ENCODE data around the gene MARF1. TPM values are rescaled to one million over a fixed set of nuclear protein-coding genes. Genes with fewer than 3 reads are reported as not detected.
"Not testable (repeated sequence)": the region's sequence is repeated elsewhere in the genome, so short reads cannot be mapped to it uniquely, and the experiment has no call there.

The MARF1 gene
- total RNA-seq, 8 experiments from 2014 or later, result 14.4 to 49.9 (median 23.2) TPM

DNA sequence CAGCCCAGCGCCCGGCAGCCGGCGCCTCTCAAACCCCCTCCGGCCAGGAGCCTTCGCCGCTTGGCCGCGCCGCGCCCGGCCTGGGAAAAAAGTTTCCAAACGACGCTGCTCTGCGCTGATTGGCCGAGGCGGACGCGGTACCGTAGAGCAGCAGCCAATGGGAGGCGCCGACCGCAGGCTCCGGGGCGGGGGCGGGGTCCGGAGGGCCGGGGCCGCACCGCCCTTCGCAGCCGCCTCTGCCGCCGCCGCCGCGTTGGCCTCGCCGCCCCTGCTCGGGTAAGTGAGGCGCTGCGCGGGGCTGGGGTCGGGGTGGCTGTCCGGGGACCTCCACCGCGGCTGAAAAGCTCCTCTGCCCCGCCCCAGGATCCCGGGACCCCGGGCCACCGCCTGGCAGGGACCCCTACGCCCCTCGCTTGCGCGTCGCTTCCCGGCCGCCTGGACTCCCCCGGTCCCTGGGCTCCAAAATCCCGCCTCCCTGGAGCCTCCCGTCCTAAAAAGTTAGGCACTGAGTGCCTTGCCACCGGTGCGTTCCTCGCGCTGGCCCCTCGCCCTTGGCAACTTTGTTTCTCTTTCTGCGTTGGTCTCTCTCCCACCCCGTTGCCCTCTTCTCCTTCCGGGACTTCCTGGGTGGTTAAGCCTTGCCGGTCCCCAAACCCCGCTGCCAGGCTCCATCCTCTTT is 7.2 kb upstream of the MARF1 start, which contains the start of gene NDE1:
TSS of gene NDE1 (plus strand) at position 227 of the 679 bp plus-strand sequence. CDS start 14,534 bp downstream, outside the sequence.
- H3K4me1 ChIP-seq (replicated peaks in 1 of 2), result peaks cover 0 to 2% of the 10 kb centered on the region in 2 donors
- peak; percentile 94 to 99 (median 98) for ATAC-seq (replicated peaks in 6 of 8)
- H3K4me3 ChIP-seq, result peak within 1 kb of the TSS; percentile 52 to 82 (median 61)
- peak within 1 kb of the TSS in 1 of 2 donors; percentile 56 for H3K27ac ChIP-seq
- WGBS, 10 experiments, result 0 to 6% (median 0%) methylated on average over 1 to 6 of the region's 71 CpGs; no CpG with 5 or more reads in 6 of the 10 experiments
- in situ Hi-C loops (cut with MboI; ENCODE audit: low pct_unique_long_range_greater_than_20kb in 2 of 9, low sequenced_read_pairs in 9 of 9, unreplicated experiment in 9 of 9), result loop anchor here in 1 of 9 experiments (25.0 kb wide), 1 partner anchor 112 kb away; no protein-coding TSS in a partner anchor

DNA sequence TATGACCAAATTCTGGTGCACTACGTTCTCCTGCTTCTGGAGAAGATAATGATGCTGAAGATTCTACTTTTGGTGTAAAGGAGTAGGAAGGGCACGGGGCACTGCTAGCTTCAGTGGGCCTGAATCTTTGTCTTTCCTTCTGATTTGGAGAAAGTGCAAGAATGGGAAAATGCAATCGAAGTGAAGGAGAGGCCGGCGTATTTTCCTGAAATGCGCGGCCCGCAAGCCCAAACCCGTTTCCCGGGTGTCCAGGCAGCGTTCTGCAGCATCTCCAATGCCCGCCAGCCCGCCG is 6.7 kb upstream of the MARF1 start:
- H3K4me3 ChIP-seq, result peak overlapping the region; percentile 52 to 82 (median 61)
- peak in 2 of 8 experiments; percentile 2 to 10 for ATAC-seq (replicated peaks in 6 of 8)
- no peak overlapping the region for H3K27ac ChIP-seq
- WGBS, 10 experiments, result 0 to 5% (median 0%) methylated on average over 1 to 5 of the region's 14 CpGs; no CpG with 5 or more reads in 7 of the 10 experiments
- peaks cover 0 to 2% of the 10 kb centered on the region in 2 donors for H3K4me1 ChIP-seq (replicated peaks in 1 of 2)
- in situ Hi-C loops (cut with MboI; ENCODE audit: low pct_unique_long_range_greater_than_20kb in 2 of 9, low sequenced_read_pairs in 9 of 9, unreplicated experiment in 9 of 9), result loop anchor here in 1 of 9 experiments (25.0 kb wide), 1 partner anchor 113 kb away; no protein-coding TSS in a partner anchor

DNA sequence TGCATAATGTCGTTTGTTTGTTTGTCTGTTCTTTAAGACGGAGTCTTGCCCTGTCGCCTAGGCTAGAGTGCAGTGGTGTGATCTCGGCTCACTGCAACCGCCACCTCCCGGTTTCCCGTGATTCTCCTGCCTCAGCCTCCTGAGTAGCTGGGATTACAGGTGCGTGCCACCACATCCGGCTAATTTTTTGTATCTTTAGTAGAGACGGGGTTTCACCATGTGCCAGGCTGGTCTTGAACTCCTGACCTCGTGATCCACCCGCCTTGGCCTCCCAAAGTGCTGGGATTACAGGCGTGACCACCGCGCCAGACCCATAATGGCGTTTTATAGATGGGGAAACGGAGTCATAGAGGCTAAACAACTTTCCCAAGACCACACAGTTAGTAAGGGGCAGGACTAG is 6.4 kb upstream of the MARF1 start:
- H3K4me1 ChIP-seq (replicated peaks in 1 of 2); ATAC-seq (replicated peaks in 6 of 8); in situ Hi-C loops (cut with MboI; ENCODE audit: low pct_unique_long_range_greater_than_20kb in 2 of 9, low sequenced_read_pairs in 9 of 9, unreplicated experiment in 9 of 9); H3K27ac ChIP-seq: not testable (repeated sequence)
- 0 to 100% (median 89%) methylated on average over 1 to 13 of the region's 17 CpGs; no CpG with 5 or more reads in 3 of the 10 experiments for WGBS, 10 experiments
- peak overlapping the region in 3 of 5 donors; percentile 61 to 82 (median 81) for H3K4me3 ChIP-seq

DNA sequence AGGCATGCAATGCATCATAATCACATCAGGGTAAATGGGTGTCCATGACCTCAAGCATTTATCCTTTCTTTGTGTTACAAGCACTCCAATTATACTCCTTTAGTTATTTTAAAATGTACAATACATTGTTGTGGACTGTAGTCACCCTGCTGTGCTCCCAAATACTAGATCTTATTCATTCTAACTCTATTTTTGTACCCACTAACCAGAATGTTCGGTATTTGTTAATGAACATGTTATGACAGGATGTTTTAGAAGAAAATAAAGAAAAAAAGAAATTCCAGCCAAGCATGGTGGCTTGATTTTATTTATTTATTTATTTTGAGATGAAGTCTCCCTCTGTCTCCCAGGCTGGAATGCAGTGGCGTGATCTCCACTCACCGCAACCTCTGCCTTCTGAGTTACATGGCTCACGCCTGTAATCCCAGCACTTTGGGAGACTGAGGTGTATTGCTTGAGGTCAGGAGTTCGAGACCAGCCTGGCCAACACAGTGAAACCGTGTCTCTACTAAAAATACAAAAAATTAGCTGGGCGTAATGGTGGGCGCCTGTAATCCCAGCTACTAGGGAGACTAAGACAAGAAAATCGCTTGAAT is 5.3 kb upstream of the MARF1 start:
- Histone ChIP-seq H3K4me3 (no peak overlapping the region), H3K27ac (no peak overlapping the region), H3K4me1 (replicated peaks in 1 of 2) (peaks cover 2 to 6% of the 10 kb centered on the region in 2 donors)
- in situ Hi-C loops (cut with MboI; ENCODE audit: low pct_unique_long_range_greater_than_20kb in 2 of 9, low sequenced_read_pairs in 9 of 9, unreplicated experiment in 9 of 9), result no loop called here
- ATAC-seq (replicated peaks in 6 of 8), result no peak
- 72 to 100% (median 89%) methylated on average over 1 to 8 of the region's 9 CpGs; no CpG with 5 or more reads in 1 of the 10 experiments for WGBS, 10 experiments

DNA sequence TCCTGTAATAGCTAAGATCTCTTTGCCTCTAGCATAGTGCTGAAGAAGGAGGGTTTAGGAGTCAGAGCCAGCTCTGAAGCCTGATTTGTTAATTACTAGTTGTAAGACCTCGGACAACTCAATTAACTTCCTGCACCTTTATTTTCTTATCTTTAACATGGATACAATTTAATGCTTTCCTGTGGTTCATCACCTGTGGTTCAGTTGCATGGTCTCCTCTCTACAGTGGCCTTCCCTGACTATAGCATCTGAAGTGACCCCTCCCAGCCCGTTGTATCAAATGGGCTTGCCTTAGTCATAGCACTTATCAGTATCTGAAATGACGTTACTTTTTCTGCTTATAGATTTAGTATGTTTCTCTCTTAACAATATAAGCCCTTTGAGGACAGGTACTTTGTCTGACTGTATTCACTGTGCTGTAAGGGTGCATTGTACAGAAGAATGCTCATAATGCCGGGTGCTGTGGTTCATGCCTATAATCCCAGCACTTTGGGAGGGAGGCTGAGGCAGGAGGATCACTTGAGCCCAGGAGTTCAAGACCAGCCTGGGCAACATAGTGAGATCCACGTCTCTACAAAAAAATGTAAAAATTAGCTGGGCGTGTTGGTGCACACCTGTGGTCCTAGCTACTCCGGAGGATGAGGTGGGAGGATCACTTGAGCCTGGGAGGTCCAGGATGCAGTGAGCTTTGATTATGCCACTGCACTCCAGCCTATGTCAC is 4.5 kb upstream of the MARF1 start:
- Histone ChIP-seq H3K27ac (no peak overlapping the region), H3K4me3 (no peak overlapping the region), H3K4me1 (replicated peaks in 1 of 2) (peaks cover 2 to 6% of the 10 kb centered on the region in 2 donors)
- WGBS, 10 experiments, result 64 to 94% (median 82%) methylated on average over 3 to 5 of the region's 7 CpGs; no CpG with 5 or more reads in 1 of the 10 experiments
- ATAC-seq (replicated peaks in 6 of 8), result no peak
- in situ Hi-C loops (cut with MboI; ENCODE audit: low pct_unique_long_range_greater_than_20kb in 2 of 9, low sequenced_read_pairs in 9 of 9, unreplicated experiment in 9 of 9), result no loop called here

DNA sequence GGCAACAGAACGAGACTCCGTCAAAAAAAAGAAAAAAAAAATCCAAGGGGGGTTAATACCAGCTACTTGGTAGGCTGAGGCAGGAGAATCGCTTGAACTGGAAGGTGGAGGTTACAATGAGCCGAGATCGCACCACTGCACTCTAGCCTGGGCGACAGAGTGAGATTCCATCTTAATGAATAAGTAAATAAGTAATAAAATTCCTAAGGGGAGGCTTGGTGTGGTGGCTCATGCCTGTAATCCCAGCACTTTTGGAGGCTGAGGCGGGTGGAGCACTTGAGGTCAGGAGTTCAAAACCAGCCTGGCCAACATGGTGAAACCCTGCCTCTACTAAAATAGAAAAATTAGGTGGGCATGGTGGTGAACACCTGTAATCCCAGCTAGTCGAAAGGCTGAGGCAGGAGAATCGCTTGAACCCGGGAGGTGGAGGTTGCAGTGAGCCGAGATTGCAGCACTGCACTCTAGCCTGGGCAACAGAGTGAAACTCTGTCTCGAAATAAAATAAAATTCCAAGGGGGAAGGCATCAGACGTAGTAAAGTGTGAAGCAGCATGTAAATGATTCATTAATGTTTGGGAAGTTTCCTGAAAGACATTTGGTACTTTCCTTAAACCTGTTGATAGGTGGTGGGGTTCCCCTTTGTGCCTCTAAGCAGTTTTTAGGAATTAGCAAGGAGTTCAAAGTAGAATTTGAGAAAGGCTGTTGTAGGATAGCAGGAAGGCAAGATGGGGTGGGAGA is 3.8 kb upstream of the MARF1 start:
- H3K4me3 ChIP-seq; in situ Hi-C loops (cut with MboI; ENCODE audit: low pct_unique_long_range_greater_than_20kb in 2 of 9, low sequenced_read_pairs in 9 of 9, unreplicated experiment in 9 of 9); H3K4me1 ChIP-seq (replicated peaks in 1 of 2); H3K27ac ChIP-seq; ATAC-seq (replicated peaks in 6 of 8): not testable (repeated sequence)
- WGBS, 10 experiments, result 57 to 100% (median 85%) methylated on average over 1 to 11 of the region's 13 CpGs

DNA sequence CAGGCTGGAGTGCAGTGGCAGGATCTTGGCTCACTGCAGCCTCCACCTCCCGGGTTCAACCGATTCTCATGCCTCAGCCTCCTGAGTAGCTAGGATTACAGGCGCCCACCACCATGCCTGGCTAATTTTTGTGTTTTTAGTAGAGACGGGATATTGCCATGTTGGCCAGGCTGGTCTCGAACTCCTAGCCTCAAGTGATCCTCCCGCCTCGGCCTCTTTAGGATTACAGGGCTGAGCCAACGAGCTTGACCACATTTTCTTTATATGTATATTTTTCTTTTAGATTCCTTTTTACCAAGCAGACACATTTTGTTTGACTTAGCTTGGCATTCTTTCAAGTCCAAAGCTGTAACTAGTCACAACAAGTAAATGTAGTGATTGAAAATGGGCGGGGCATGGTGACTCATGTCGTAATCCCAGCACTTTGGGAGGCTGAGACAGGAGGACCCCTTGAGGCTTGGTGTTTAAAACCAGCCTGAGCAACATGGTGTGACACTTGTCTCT is 2.1 kb upstream of the MARF1 start:
- in situ Hi-C loops (cut with MboI; ENCODE audit: low pct_unique_long_range_greater_than_20kb in 2 of 9, low sequenced_read_pairs in 9 of 9, unreplicated experiment in 9 of 9); ATAC-seq (replicated peaks in 6 of 8); H3K4me3 ChIP-seq; H3K27ac ChIP-seq: not testable (repeated sequence)
- H3K4me1 ChIP-seq (replicated peaks in 1 of 2), result peaks cover 5 to 13% of the 10 kb centered on the region in 2 donors
- 58 to 97% (median 87%) methylated on average over 1 to 10 of the region's 10 CpGs for WGBS, 10 experiments

DNA sequence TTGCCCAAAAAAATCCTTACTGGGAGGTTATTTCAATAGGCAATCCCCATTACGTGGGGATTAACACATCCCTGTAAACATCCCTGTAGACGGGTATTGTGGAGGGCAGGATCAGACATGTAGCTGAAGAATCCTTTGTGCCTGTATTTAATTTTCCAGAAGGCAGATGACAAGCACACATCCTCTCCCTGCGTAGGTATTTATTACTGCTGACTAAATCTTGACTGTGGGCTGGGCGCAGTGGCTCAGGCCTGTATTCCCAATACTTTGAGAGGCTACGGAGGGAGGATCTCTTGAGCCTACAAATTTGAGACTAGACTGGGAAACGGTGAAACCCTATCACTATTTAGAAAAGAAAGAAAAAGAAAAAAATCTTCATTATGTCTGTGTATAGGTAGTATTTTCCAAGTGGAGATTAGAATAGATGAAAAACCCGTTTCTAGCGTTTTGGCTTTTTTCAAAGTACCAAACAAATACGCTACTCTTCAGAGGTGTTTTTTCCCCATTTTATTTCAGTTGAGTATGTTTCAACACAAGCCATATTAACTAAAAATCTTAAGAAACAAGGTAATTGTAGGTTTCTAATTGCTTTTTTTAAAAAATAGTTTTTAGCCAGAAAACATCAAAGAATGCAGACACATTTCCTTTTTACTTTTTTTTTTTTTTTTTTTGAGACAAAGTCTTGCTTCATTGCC is 1.5 kb upstream of the MARF1 start:
- in situ Hi-C loops (cut with MboI; ENCODE audit: low pct_unique_long_range_greater_than_20kb in 2 of 9, low sequenced_read_pairs in 9 of 9, unreplicated experiment in 9 of 9), result no loop called here
- peak in 3 of 8 experiments; percentile 24 to 42 (median 41) for ATAC-seq (replicated peaks in 6 of 8)
- peaks cover 3 to 13% of the 10 kb centered on the region in 2 donors for H3K4me1 ChIP-seq (replicated peaks in 1 of 2)
- peak overlapping the region; percentile 97 to 99 for H3K27ac ChIP-seq
- 30 to 92% (median 73%) methylated on average over 3 to 8 of the region's 9 CpGs for WGBS, 10 experiments
- peak overlapping the region in 1 of 5 donors; percentile 96 for H3K4me3 ChIP-seq

DNA sequence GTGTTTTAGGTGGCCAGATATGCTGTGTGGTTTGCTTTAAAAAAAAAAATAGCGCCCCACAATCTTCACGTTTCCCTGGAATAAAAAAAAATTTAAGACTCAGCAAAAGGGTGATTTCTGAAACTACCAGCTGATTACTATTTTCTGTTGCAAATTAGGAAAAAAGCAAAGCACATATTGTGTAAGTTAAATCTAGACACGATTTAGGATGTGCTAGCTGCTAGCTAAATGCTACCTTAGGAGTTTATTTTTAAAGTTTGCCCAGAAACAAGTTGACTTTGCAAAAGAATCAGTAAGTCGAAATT is 944 bp upstream of the MARF1 start:
- 0 to 39% (median 27%) methylated on average over 1 to 4 of the region's 4 CpGs for WGBS, 10 experiments
- in situ Hi-C loops (cut with MboI; ENCODE audit: low pct_unique_long_range_greater_than_20kb in 2 of 9, low sequenced_read_pairs in 9 of 9, unreplicated experiment in 9 of 9), result no loop called here
- no peak for ATAC-seq (replicated peaks in 6 of 8)
- peaks cover 3 to 13% of the 10 kb centered on the region in 2 donors for H3K4me1 ChIP-seq (replicated peaks in 1 of 2)
- peak overlapping the region; percentile 97 to 99 for H3K27ac ChIP-seq
- peak overlapping the region; percentile 67 to 99 (median 95) for H3K4me3 ChIP-seq

DNA sequence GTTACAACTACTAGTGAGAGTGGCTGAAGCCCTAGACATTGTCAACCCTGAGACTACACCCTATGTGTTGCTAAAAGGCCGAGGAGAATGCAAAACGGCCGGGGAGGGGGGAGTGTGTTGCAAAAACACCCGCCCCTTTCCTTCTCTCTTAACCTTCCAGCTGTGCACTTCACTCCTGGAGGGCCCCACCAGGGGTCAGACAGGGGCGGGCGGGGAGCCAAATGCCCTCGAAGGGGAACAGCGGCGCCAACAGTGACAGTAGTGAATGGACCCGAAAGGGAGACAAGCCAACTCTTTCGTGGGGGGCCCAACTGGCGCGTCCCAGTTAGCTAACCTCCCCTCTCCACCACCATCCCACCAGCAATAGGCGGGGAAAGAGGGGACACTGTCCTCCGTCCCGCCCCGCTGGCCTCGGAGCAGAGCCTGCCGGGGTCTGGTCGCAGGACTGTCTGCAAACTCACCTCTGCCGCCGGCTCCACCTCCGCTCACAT is 352 bp downstream of the MARF1 start:
- in situ Hi-C loops (cut with MboI; ENCODE audit: low pct_unique_long_range_greater_than_20kb in 2 of 9, low sequenced_read_pairs in 9 of 9, unreplicated experiment in 9 of 9), result no loop called here
- 0 to 20% (median 0%) methylated on average over 1 to 4 of the region's 23 CpGs; no CpG with 5 or more reads in 5 of the 10 experiments for WGBS, 10 experiments
- H3K4me3 ChIP-seq, result peak overlapping the region; percentile 67 to 99 (median 95)
- H3K27ac ChIP-seq, result peak overlapping the region; percentile 97 to 99
- ATAC-seq (replicated peaks in 6 of 8), result peak; percentile 72 to 87 (median 80)
- H3K4me1 ChIP-seq (replicated peaks in 1 of 2), result peaks cover 3 to 13% of the 10 kb centered on the region in 2 donors

DNA sequence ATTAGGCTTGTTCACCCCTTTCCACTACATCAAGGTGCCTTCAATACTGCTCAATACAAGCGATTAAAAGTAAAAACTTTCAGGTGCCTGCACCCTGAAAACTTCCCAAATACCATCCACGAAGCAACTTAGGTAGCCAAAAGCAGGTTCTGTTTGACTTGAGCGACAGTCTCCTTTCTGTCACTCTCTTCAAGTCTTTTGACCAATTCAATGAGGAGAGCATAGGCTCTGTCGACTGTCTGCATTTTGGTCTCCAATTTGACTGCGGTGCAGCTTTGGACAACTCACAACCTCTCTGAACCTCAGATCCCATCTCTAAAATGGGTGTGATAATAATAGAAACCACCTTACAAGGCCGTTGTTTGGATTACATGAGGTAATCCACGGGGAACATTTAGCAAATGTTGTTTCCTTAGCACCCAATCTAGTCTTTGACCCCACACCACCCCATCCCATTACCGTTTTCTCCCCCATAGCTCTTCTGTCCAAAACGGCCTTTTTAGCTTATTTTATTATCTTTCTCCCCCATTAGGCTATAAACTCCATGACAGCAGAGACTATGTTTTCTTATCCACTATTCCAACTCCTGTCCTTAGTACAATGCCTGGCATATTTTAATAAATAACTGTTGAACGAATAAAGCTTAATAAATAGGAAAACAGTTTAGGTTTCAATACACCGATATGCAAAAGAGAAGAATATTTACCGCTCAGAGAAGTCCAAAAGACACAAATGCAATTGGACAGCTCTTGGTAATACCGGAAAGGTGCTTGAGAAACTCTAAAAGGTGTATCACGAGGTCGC is 999 bp downstream of the MARF1 start:
- WGBS, 10 experiments, result 10 to 44% (median 28%) methylated on average over 4 to 11 of the region's 15 CpGs
- Histone ChIP-seq H3K4me3 (peak overlapping the region; percentile 67 to 99 (median 95)), H3K4me1 (replicated peaks in 1 of 2) (peaks cover 3 to 13% of the 10 kb centered on the region in 2 donors), H3K27ac (peak overlapping the region; percentile 97 to 99)
- no peak for ATAC-seq (replicated peaks in 6 of 8)
- in situ Hi-C loops (cut with MboI; ENCODE audit: low pct_unique_long_range_greater_than_20kb in 2 of 9, low sequenced_read_pairs in 9 of 9, unreplicated experiment in 9 of 9), result no loop called here

Data from motor neuron (in vitro differentiated cells).